ENCODE measurements around the gene EVC. TPM values are rescaled to one million over a fixed set of nuclear protein-coding genes. Genes with fewer than 3 reads are reported as not detected.

The EVC gene
- total and polyA plus RNA-seq, 2 donors from 2014 or later = 7.8 to 159 TPM

- intact Hi-C loops (cut with DNase I) = no loop called here
- H3K4me3 ChIP-seq (ENCODE audit: low read length in 3 of 3) = no peak overlapping the region
- FAIRE-seq (no peak), DNase-seq (no peak)
- no peak overlapping the region for H3K27ac ChIP-seq (ENCODE audit: low read depth in 2 of 2, low read length in 2 of 2)
- no peak for TF ChIP-seq CTCF (IDR thresholded peaks at IDR 0.05; ENCODE audit: borderline replicate concordance, extremely low read depth, insufficient read depth)
- no peaks in the 10 kb centered on the region for H3K27me3 ChIP-seq (ENCODE audit: control insufficient read depth, insufficient read depth, low read length)
- no peaks in the 10 kb centered on the region for H3K9me3 ChIP-seq (ENCODE audit: control insufficient read depth in 2 of 3, insufficient read depth in 1 of 3, low read length in 3 of 3)
- peaks cover 11 to 58% (median 33%) of the 10 kb centered on the region in 3 donors for H3K36me3 ChIP-seq (ENCODE audit: control insufficient read depth in 2 of 3, insufficient read depth in 3 of 3, low read length in 3 of 3)
- H3K9ac ChIP-seq (ENCODE audit: low read length in 3 of 3) = no peak overlapping the region
- peaks cover 0 to 5% (median 0%) of the 10 kb centered on the region in 3 donors for H3K4me1 ChIP-seq (ENCODE audit: control insufficient read depth in 2 of 3, insufficient read depth in 2 of 3, low read depth in 1 of 3, low read length in 3 of 3)
These were observed 105.9 kb downstream of the EVC start for GRCh38 chr4:5816851-5817375.

- Histone ChIP-seq H3K27me3 (ENCODE audit: control insufficient read depth, insufficient read depth, low read length) (no peaks in the 10 kb centered on the region), H3K36me3 (ENCODE audit: control insufficient read depth in 2 of 3, insufficient read depth in 3 of 3, low read length in 3 of 3) (peaks cover 16 to 44% (median 21%) of the 10 kb centered on the region in 3 donors), H3K27ac (ENCODE audit: low read depth in 2 of 2, low read length in 2 of 2) (no peak overlapping the region), H3K9me3 (ENCODE audit: control insufficient read depth in 2 of 3, insufficient read depth in 1 of 3, low read length in 3 of 3) (no peaks in the 10 kb centered on the region), H3K4me3 (ENCODE audit: low read length in 3 of 3) (no peak overlapping the region), H3K9ac (ENCODE audit: low read length in 3 of 3) (no peak overlapping the region), H3K4me1 (ENCODE audit: control insufficient read depth in 2 of 3, insufficient read depth in 2 of 3, low read depth in 1 of 3, low read length in 3 of 3) (peaks cover 0 to 2% (median 0%) of the 10 kb centered on the region in 3 donors)
- DNase-seq (peak in 1 of 5 donors; percentile 53), FAIRE-seq (no peak)
- intact Hi-C loops (cut with DNase I) = no loop called here
- peak; percentile 37 for TF ChIP-seq CTCF (IDR thresholded peaks at IDR 0.05; ENCODE audit: borderline replicate concordance, extremely low read depth, insufficient read depth)
These were observed 110.8 kb downstream of the EVC start for GRCh38 chr4:5821665-5822358.

DNA sequence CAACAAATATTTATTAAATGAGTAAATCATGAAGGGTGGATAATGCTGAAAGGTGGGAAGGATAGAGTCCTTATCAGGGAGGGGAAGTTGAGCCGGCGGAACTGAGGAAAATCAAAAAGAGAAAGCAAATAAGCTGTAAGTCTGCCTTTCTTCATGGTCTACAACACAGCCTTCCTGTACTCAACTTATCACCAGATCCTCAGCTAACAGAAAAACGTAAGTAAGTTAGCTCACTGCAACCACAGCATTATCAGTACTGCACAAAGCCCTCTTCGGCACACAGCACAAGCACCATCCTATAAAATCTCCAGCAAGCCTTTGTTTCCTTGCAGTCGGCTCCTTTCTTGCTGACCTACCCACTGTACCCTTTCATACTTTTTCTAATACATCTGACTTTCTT lies 111.6 kb downstream of the EVC start:
- DNase-seq = no peak
- Histone ChIP-seq H3K9ac (ENCODE audit: low read length in 3 of 3) (no peak overlapping the region), H3K4me1 (ENCODE audit: control insufficient read depth in 2 of 3, insufficient read depth in 2 of 3, low read depth in 1 of 3, low read length in 3 of 3) (peaks cover 0 to 9% (median 0%) of the 10 kb centered on the region in 3 donors), H3K4me3 (ENCODE audit: low read length in 3 of 3) (no peak overlapping the region), H3K27me3 (ENCODE audit: control insufficient read depth, insufficient read depth, low read length) (no peaks in the 10 kb centered on the region), H3K27ac (ENCODE audit: low read depth in 2 of 2, low read length in 2 of 2) (no peak overlapping the region), H3K36me3 (ENCODE audit: control insufficient read depth in 2 of 3, insufficient read depth in 3 of 3, low read length in 3 of 3) (peaks cover 16 to 40% (median 24%) of the 10 kb centered on the region in 3 donors), H3K9me3 (ENCODE audit: control insufficient read depth in 2 of 3, insufficient read depth in 1 of 3, low read length in 3 of 3) (no peaks in the 10 kb centered on the region)
- intact Hi-C loops (cut with DNase I) = no loop called here
- no peak for FAIRE-seq
- TF ChIP-seq CTCF (IDR thresholded peaks at IDR 0.05; ENCODE audit: borderline replicate concordance, extremely low read depth, insufficient read depth) = no peak
